PFSK-1 (cell line): ENCODE measurements around the gene TLR9.

Experiments
- FOXP2 ChIP-seq: optimal IDR thresholded peaks from 2 replicates; pipeline ENCODE3; 2011; ENCODE audit warnings: borderline replicate concordance, control low read depth, inconsistent platforms; ENCODE audit not compliant: insufficient read depth; ENCODE audit errors: extremely low read length, extremely low read depth
- POLR2AphosphoS5 ChIP-seq: IDR thresholded peaks from 2 replicates; pipeline ENCODE4 v1.6.1; 2012; ENCODE audit warnings: low read depth, mild to moderate bottlenecking, control low read depth, low read length, moderate library complexity
- REST ChIP-seq, 2 experiments: IDR thresholded peaks; 2 replicates each; pipeline versions ENCODE4 v1.6.1 to v1.8.0; 2011 to 2012; ENCODE audit warnings: low read depth in 2 of 2, low read length in 2 of 2, control low read depth in 1 of 2, inconsistent platforms in 1 of 2, mild to moderate bottlenecking in 1 of 2, moderate library complexity in 1 of 2; ENCODE audit not compliant: insufficient read depth in 1 of 2
- SIN3A ChIP-seq: IDR thresholded peaks from 2 replicates; pipeline ENCODE4 v1.6.1; 2012; ENCODE audit warnings: mild to moderate bottlenecking, low read length, moderate library complexity, borderline replicate concordance; ENCODE audit not compliant: insufficient read depth
- TAF1 ChIP-seq: IDR thresholded peaks from 2 replicates; pipeline ENCODE4 v1.6.1; 2012; ENCODE audit warnings: low read length, control low read depth, borderline replicate concordance; ENCODE audit not compliant: insufficient read depth

GRCh38 chr3:52259448-52259847 lies 34.0 kb upstream of the TLR9 start:
- TF ChIP-seq POLR2AphosphoS5: no peak
- no peak for TF ChIP-seq SIN3A
- no peak for TF ChIP-seq REST (IDR thresholded peaks at IDR 0.05; ENCODE audit: insufficient read depth in 1 of 2, low read depth in 2 of 2, low read length in 2 of 2)
- no peak for TF ChIP-seq TAF1
- TF ChIP-seq FOXP2: no peak
